Bronchial epithelial cell (primary cell): Measurements from ENCODE around the gene CAPN7. TPM values are rescaled to one million over a fixed set of nuclear protein-coding genes. Genes with fewer than 3 reads are reported as not detected.

Source experiments
- DNase-seq: peaks from one replicate; pipeline ENCODE4 v3.0.0-alpha.2; 2010; ENCODE audit warnings: low read depth
- FAIRE-seq: peaks from 2 replicates; lab custom pipeline; 2011; peaks lifted over from hg19 to GRCh38; lab: Jason Lieb, UNC
- H3K27me3 ChIP-seq: 2 replicates; pipeline ENCODE4 v1.5.1; 2011; ENCODE audit warnings: low read length; ENCODE audit not compliant: control insufficient read depth, insufficient read depth
- H3K36me3 ChIP-seq: 2 replicates; pipeline ENCODE4 v1.5.1; 2011; ENCODE audit warnings: low read length; ENCODE audit not compliant: control insufficient read depth, insufficient read depth
- H3K4me3 ChIP-seq: 2 replicates; pipeline ENCODE4 v1.5.1; 2011; ENCODE audit warnings: mild to moderate bottlenecking, low read depth, low read length, control low read depth
- CTCF ChIP-seq: IDR thresholded peaks from 2 replicates; pipeline ENCODE4 v1.5.1; 2011; ENCODE audit warnings: mild to moderate bottlenecking, moderate library complexity, low read length, control low read depth, inconsistent platforms; ENCODE audit not compliant: insufficient read depth, severe bottlenecking
- total RNA-seq: library from RNA; depleted of rRNA; stranded (reverse); fragments of >200 nt; gene quantifications from 2 replicates; pipeline ENCODE4 v1.2.1, GENCODE V29; 2014

Gene CAPN7
- total RNA-seq, 1 donor from 2014 or later: 34.2 TPM

- TF ChIP-seq CTCF: no peak
These were observed 88.9 kb downstream of the CAPN7 start for GRCh38 chr3:15294929-15295328.

DNA sequence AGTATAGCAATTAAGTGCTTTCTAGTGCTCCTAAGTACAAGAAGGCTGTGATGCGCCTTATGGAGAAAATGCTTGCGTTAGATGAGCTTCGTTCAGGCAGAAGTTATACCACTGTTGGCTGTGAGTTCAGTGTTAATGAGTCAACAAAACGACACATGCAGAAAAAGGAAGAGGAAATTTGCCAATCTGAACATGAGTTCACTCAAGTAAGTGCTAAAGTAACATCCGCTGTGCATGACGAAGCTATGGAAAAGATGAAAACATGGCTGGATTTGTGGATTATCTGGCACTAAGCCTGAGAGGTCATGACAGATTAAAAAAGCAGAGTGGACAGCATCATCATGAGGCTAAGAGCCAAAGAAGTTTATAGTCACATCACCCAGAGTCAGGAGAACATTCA, 89.5 kb downstream of the CAPN7 start:
- no peak for FAIRE-seq
- no peak for TF ChIP-seq CTCF
- Histone ChIP-seq H3K4me3 (no peak overlapping the region), H3K27me3 (no peaks in the 10 kb centered on the region), H3K36me3 (no peaks in the 10 kb centered on the region)
- peak; percentile 21 for DNase-seq

More at GRCh38 chr3:15294929-15295328, 88.9 kb downstream of the CAPN7 start:
- no peak for DNase-seq
- no peaks in the 10 kb centered on the region for H3K36me3 ChIP-seq
- H3K27me3 ChIP-seq: no peaks in the 10 kb centered on the region
- H3K4me3 ChIP-seq: no peak overlapping the region
- FAIRE-seq: no peak

DNA sequence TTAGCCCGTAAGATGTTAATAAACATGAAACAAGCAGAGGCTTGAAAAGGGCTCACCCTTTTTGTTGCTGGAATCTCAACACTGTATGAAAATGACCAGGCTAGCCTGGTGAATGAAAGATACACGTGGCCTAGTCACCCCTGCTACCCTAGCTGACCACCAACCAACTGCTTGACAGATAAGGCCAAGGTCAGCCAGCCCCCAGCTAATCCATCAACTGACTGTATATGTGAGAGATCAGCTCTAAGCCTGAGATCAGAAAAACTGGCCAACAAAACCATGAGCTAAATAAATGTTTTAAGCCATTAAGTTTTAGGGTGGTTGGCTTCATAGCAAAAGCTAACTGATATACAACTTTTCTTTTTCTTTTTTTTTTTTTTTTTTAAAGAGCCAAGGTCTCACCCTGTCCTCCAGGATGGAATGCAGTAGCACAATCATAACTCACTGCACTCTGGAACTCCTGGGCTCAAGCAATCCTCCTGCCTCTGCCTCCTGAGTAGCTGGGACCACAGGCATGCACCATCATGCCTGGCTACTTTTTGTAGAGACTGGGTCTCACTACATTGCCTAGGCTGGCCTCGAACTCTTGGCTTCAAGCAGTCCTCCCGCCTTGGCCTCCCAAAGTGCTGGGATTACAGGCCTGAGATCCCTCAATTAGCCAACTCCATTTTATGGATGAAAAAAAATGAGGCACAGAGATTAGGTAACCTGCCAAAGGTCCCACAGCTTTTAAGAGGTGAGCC, 91.7 kb downstream of the CAPN7 start:
- Histone ChIP-seq H3K4me3 (no peak overlapping the region), H3K36me3 (no peaks in the 10 kb centered on the region), H3K27me3 (no peaks in the 10 kb centered on the region)
- no peak for TF ChIP-seq CTCF
- no peak for DNase-seq
- FAIRE-seq: no peak

DNA sequence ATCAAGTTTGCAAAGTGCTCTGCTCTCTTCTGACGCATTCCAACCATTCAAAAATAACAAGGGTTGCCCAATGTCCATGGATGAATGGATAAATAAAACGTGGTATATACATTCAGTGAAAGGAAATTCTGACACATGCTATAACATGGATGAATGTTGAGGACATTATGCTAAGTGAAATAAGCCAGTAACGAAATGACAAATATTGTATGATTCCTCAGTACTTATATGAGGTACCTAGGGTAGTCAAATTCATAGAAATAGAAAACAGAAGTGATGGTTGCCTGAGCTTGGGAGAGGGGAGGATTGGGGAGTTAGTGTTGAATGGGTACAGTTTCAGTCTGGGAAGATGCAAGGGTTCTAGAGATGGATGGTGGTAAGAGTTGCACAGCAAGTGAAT, 92.5 kb downstream of the CAPN7 start:
- DNase-seq (no peak), FAIRE-seq (no peak)

DNA sequence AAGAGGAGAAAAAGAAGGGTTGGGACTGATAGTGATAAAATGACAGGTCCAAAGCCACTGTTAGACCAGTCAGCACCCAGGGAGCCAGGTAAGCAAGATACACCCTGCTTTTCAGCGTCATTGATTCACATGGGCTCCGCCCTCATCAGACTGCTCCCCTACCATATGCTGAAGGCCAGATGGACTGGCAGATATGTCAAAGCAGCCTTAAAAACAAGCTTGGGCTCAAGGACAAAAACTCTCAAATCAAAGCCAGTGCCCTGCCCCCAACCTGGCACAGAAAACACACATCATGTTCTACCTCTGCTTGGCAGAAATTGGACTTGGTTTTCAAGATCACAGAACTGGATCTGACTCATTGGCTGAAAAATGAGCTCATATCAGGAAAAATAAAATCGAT, 93.0 kb downstream of the CAPN7 start:
- H3K4me3 ChIP-seq: no peak overlapping the region
- TF ChIP-seq CTCF: no peak
- no peaks in the 10 kb centered on the region for H3K36me3 ChIP-seq
- FAIRE-seq (no peak), DNase-seq (no peak)
- H3K27me3 ChIP-seq: no peaks in the 10 kb centered on the region

More for the DNA sequence above, 92.5 kb downstream of the CAPN7 start:
- H3K36me3 ChIP-seq: no peaks in the 10 kb centered on the region
- no peaks in the 10 kb centered on the region for H3K27me3 ChIP-seq
- TF ChIP-seq CTCF: no peak
- H3K4me3 ChIP-seq: no peak overlapping the region
